ENCODE data around the gene FNDC3B.

Gene FNDC3B

GRCh38 chr3:172112078-172112733 is 72.8 kb downstream of the FNDC3B start:
- ATAC-seq: no peak
- Mint-ChIP-seq H3K36me3 (ENCODE audit: low read depth) (peaks cover 26% of the 10 kb centered on the region), H3K4me1 (peaks cover 22% of the 10 kb centered on the region), H3K27me3 (peaks cover 9% of the 10 kb centered on the region), H3K9me3 (no peaks in the 10 kb centered on the region), H3K4me3 (no peak overlapping the region), H3K27ac (no peak overlapping the region)
- no peak for DNase-seq

- H3K27me3 Mint-ChIP-seq: peaks cover 6% of the 10 kb centered on the region
- DNase-seq: no peak
- H3K27ac Mint-ChIP-seq: no peak overlapping the region
- no peak overlapping the region for H3K4me3 Mint-ChIP-seq
- no peak for ATAC-seq
- peaks cover 25% of the 10 kb centered on the region for H3K36me3 Mint-ChIP-seq (ENCODE audit: low read depth)
- peaks cover 18% of the 10 kb centered on the region for H3K4me1 Mint-ChIP-seq
- H3K9me3 Mint-ChIP-seq: no peaks in the 10 kb centered on the region
These were observed 73.3 kb downstream of the FNDC3B start for GRCh38 chr3:172112734-172113120.

- ATAC-seq (no peak), DNase-seq (no peak)
- Mint-ChIP-seq H3K4me3 (no peak overlapping the region), H3K27ac (no peak overlapping the region), H3K27me3 (peaks cover 2% of the 10 kb centered on the region), H3K36me3 (ENCODE audit: low read depth) (peaks cover 34% of the 10 kb centered on the region), H3K4me1 (peaks cover 10% of the 10 kb centered on the region), H3K9me3 (no peaks in the 10 kb centered on the region)
These were observed 74.3 kb downstream of the FNDC3B start for GRCh38 chr3:172113710-172114109.

- no peak for DNase-seq
- Mint-ChIP-seq H3K4me1 (peaks cover 3% of the 10 kb centered on the region), H3K9me3 (no peaks in the 10 kb centered on the region), H3K36me3 (ENCODE audit: low read depth) (peaks cover 35% of the 10 kb centered on the region), H3K27me3 (no peaks in the 10 kb centered on the region), H3K27ac (no peak overlapping the region), H3K4me3 (no peak overlapping the region)
- no peak for ATAC-seq
These were observed 75.7 kb downstream of the FNDC3B start for GRCh38 chr3:172115059-172115458.

- H3K36me3 Mint-ChIP-seq (ENCODE audit: low read depth): peaks cover 36% of the 10 kb centered on the region
- H3K27me3 Mint-ChIP-seq: no peaks in the 10 kb centered on the region
- no peaks in the 10 kb centered on the region for H3K9me3 Mint-ChIP-seq
- no peak for DNase-seq
- no peak overlapping the region for H3K27ac Mint-ChIP-seq
- H3K4me1 Mint-ChIP-seq: peaks cover 3% of the 10 kb centered on the region
- no peak overlapping the region for H3K4me3 Mint-ChIP-seq
- no peak for ATAC-seq
These were observed 76.4 kb downstream of the FNDC3B start for GRCh38 chr3:172115787-172116186.

- H3K36me3 Mint-ChIP-seq (ENCODE audit: low read depth): peaks cover 36% of the 10 kb centered on the region
- no peak overlapping the region for H3K4me3 Mint-ChIP-seq
- H3K4me1 Mint-ChIP-seq: peaks cover 3% of the 10 kb centered on the region
- ATAC-seq: no peak
- no peak for DNase-seq
- no peaks in the 10 kb centered on the region for H3K27me3 Mint-ChIP-seq
- H3K27ac Mint-ChIP-seq: no peak overlapping the region
- no peaks in the 10 kb centered on the region for H3K9me3 Mint-ChIP-seq
These were observed 78.6 kb downstream of the FNDC3B start for GRCh38 chr3:172118019-172118418.

- ATAC-seq (no peak), DNase-seq (no peak)
- Mint-ChIP-seq H3K27ac (no peak overlapping the region), H3K4me3 (no peak overlapping the region), H3K9me3 (no peaks in the 10 kb centered on the region), H3K36me3 (ENCODE audit: low read depth) (peaks cover 33% of the 10 kb centered on the region), H3K4me1 (peaks cover 3% of the 10 kb centered on the region), H3K27me3 (no peaks in the 10 kb centered on the region)
These were observed 80.0 kb downstream of the FNDC3B start for GRCh38 chr3:172119266-172119969.

GRCh38 chr3:172120912-172121311 is 81.5 kb downstream of the FNDC3B start:
- no peak for ATAC-seq
- Mint-ChIP-seq H3K9me3 (no peaks in the 10 kb centered on the region), H3K36me3 (ENCODE audit: low read depth) (peaks cover 36% of the 10 kb centered on the region), H3K27ac (no peak overlapping the region), H3K4me3 (no peak overlapping the region), H3K4me1 (peaks cover 6% of the 10 kb centered on the region), H3K27me3 (no peaks in the 10 kb centered on the region)
- DNase-seq: no peak

GRCh38 chr3:172121981-172122380 is 82.6 kb downstream of the FNDC3B start:
- no peak for ATAC-seq
- no peaks in the 10 kb centered on the region for H3K9me3 Mint-ChIP-seq
- peaks cover 30% of the 10 kb centered on the region for H3K36me3 Mint-ChIP-seq (ENCODE audit: low read depth)
- DNase-seq: no peak
- no peak overlapping the region for H3K27ac Mint-ChIP-seq
- H3K4me3 Mint-ChIP-seq: no peak overlapping the region
- H3K27me3 Mint-ChIP-seq: no peaks in the 10 kb centered on the region
- H3K4me1 Mint-ChIP-seq: peaks cover 17% of the 10 kb centered on the region

- Mint-ChIP-seq H3K27me3 (no peaks in the 10 kb centered on the region), H3K4me3 (no peak overlapping the region), H3K9me3 (no peaks in the 10 kb centered on the region), H3K36me3 (ENCODE audit: low read depth) (peaks cover 18% of the 10 kb centered on the region), H3K27ac (no peak overlapping the region), H3K4me1 (peaks cover 23% of the 10 kb centered on the region)
- no peak for DNase-seq
- ATAC-seq: no peak
These were observed 84.9 kb downstream of the FNDC3B start for GRCh38 chr3:172124271-172124670.

- H3K4me3 Mint-ChIP-seq: no peak overlapping the region
- H3K27me3 Mint-ChIP-seq: no peaks in the 10 kb centered on the region
- DNase-seq: no peak
- H3K36me3 Mint-ChIP-seq (ENCODE audit: low read depth): peaks cover 18% of the 10 kb centered on the region
- H3K4me1 Mint-ChIP-seq: peaks cover 30% of the 10 kb centered on the region
- ATAC-seq: no peak
- no peaks in the 10 kb centered on the region for H3K9me3 Mint-ChIP-seq
- no peak overlapping the region for H3K27ac Mint-ChIP-seq
These were observed 85.7 kb downstream of the FNDC3B start for GRCh38 chr3:172125053-172125452.

- peak; percentile 60 for ATAC-seq
- DNase-seq: no peak
- peak overlapping the region; percentile 8 for H3K27ac Mint-ChIP-seq
- no peaks in the 10 kb centered on the region for H3K27me3 Mint-ChIP-seq
- peaks cover 38% of the 10 kb centered on the region for H3K4me1 Mint-ChIP-seq
- H3K9me3 Mint-ChIP-seq: no peaks in the 10 kb centered on the region
- peaks cover 16% of the 10 kb centered on the region for H3K36me3 Mint-ChIP-seq (ENCODE audit: low read depth)
- H3K4me3 Mint-ChIP-seq: no peak overlapping the region
These were observed 86.6 kb downstream of the FNDC3B start for GRCh38 chr3:172125963-172126457.

- no peak overlapping the region for H3K4me3 Mint-ChIP-seq
These were observed 87.4 kb downstream of the FNDC3B start for GRCh38 chr3:172126741-172127140.

GRCh38 chr3:172127141-172127540 is 87.8 kb downstream of the FNDC3B start:
- no peaks in the 10 kb centered on the region for H3K27me3 Mint-ChIP-seq
- H3K4me3 Mint-ChIP-seq: no peak overlapping the region
- H3K27ac Mint-ChIP-seq: no peak overlapping the region
- peaks cover 13% of the 10 kb centered on the region for H3K36me3 Mint-ChIP-seq (ENCODE audit: low read depth)
- ATAC-seq: no peak
- H3K4me1 Mint-ChIP-seq: peaks cover 44% of the 10 kb centered on the region
- H3K9me3 Mint-ChIP-seq: no peaks in the 10 kb centered on the region
- DNase-seq: no peak

More at GRCh38 chr3:172126741-172127140, 87.4 kb downstream of the FNDC3B start:
- ATAC-seq (no peak), DNase-seq (no peak)
- Mint-ChIP-seq H3K27me3 (no peaks in the 10 kb centered on the region), H3K36me3 (ENCODE audit: low read depth) (peaks cover 15% of the 10 kb centered on the region), H3K4me1 (peaks cover 40% of the 10 kb centered on the region), H3K9me3 (no peaks in the 10 kb centered on the region), H3K27ac (no peak overlapping the region)

GRCh38 chr3:172127929-172128580 is 88.7 kb downstream of the FNDC3B start:
- Mint-ChIP-seq H3K4me1 (peaks cover 45% of the 10 kb centered on the region), H3K9me3 (no peaks in the 10 kb centered on the region), H3K4me3 (no peak overlapping the region), H3K36me3 (ENCODE audit: low read depth) (peaks cover 12% of the 10 kb centered on the region), H3K27me3 (no peaks in the 10 kb centered on the region), H3K27ac (no peak overlapping the region)
- DNase-seq (no peak), ATAC-seq (no peak)
